GM19438 (cell line): Measurements from ENCODE around the gene HDAC4.

Experiments used
- ATAC-seq: cut with Tn5 transposase; IDR thresholded peaks from one replicate; pipeline ENCODE4 v1.9.1; 2021; ENCODE audit warnings: low read depth; ENCODE audit not compliant: unreplicated experiment

Gene HDAC4

DNA sequence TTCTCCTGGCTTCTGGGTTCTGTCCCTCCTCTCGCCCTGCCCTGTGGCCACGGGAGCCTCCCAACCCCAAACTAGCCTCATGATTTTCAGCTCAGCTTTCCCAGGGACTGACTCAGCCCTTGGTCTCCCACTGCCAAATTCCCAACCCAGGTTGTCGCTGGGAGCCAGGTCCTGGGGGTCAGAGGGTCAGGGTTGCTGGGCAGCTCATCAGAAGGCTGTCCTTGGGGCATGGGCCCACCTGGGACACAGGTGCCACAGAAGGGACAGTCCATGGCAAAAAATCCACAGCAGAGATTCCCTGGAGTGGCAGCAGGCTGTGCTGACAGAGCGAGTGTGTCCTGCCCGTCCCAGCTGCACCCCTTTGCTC is 372.6 kb downstream of the HDAC4 start:
- no peak for ATAC-seq

DNA sequence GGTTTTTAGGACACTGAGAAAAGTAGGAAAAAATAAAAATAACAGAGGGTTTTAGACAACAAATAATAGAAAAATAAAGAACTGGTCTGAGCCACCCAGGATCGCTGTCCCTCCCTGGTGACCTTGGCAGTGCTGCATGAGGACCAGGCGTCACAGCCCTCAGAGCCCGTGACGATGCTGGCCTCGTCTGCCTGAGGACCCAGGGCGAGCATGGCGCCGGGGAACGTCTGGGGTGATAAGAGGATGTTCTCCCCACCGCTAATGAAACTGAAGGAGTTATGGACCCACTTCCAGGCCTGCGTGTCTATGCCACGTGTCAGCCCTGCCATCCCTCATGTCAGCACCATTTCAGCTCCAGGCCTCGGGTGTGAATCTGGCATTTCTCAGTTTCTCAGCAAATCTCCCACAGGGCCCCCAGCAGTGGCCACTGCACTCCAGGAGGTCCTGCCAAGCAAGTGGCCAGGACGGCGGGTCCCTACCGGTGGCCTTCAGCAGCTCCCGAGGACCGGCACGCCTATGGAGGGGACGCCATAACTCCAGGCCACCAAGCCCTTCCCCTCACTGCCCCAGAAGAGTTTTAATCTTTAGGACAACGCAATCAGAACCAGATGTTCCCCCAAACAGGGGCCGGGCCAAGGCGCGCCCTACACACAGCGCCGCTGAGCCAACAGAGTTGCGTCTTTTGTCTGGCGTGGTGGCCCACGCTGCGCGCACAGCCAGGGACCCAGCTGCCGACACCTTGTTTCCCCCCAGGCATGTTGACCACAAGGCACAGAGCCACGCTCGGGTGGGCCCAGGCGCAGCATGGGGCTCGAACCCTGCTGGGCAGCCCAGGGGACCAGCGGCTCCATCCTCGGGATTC is 373.2 kb downstream of the HDAC4 start:
- ATAC-seq, result no peak

DNA sequence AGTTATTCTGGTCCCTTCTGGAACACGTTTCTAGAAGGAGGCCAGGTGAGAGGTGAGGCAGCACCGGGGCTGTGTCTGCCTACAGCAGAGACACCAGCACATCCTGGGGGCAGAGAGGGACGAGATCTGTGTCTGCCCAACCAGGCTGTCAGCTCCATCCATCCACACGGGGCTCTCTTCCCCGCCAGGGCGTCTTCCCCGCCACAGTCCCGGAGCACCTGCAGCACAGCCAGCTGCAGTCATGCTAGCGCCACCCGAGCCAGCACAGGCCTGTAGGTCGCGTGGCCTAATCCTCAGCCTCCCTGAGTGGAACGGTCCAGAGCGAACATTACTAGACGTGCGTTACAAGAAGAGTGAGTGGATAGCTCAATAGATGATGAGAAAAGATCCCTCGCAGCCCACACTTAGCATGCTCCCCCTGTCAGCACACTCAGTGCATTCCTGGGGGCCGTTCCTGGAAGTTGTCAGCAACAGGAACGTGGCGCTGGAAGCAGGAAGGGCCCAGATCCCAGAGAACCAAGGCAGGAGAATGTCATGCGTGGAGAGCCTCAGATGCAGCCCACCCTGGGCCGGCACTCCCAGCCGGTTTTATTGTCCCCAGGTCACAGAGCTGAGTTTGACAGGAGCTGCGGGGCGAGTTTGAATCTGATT is 374.0 kb downstream of the HDAC4 start:
- no peak for ATAC-seq

DNA sequence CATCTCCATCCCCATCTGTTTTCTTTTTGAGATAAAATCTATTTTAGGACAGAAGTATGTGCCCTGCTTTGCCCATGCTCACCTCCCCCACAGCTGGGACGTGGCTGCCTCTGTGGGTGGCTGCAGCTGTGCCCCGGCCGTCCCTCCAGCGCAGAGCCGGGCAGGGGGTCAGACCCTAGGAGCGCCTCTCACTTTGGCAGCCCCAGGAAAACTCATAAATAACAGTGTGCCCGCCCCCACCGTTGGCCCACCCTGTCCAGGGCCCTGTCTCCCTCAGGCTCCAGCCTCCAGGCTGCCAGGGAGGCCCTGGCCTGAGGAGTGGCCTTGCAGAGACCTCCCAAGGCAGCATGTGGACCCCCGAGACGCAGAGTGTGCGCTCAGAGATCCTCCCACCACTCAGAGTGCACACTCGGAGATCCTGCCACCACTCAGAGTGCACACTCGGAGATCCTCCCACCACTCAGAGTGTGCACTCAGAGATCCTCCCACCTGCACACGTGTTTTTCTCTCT is 374.8 kb downstream of the HDAC4 start:
- no peak for ATAC-seq

DNA sequence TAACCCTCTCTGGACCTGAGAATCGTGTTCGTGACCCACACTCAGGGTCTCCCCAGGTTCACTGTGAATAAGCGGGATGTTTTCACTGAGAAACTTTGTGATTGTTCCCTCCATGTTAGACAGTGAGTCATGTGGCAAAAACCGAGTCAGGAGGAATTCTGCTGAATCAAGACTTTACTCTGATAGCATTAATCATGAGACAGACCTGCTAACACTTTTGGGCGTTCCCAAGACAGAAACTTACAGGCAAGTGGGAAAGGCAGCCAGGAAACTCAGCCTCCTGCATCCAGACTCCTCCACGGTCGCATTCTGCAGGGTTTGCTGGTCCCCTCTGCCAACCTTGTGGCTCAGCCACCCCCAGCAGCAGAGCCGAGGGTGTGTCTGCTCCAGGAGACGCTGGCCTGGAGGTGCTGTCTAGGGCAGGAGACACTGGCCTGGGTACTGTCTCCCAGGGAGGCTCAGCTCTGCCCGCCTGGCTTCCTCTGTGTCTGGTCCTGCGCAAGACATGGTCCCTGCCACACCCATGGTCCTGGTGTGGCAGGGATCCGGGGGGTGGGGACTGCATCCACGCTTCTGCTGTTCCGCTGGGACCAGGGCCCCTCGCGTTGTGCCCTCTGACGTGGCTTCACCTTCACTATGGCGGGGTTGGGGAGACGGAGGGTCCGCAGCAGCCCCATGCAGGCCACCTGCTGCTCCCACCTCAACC is 375.6 kb downstream of the HDAC4 start:
- no peak for ATAC-seq

DNA sequence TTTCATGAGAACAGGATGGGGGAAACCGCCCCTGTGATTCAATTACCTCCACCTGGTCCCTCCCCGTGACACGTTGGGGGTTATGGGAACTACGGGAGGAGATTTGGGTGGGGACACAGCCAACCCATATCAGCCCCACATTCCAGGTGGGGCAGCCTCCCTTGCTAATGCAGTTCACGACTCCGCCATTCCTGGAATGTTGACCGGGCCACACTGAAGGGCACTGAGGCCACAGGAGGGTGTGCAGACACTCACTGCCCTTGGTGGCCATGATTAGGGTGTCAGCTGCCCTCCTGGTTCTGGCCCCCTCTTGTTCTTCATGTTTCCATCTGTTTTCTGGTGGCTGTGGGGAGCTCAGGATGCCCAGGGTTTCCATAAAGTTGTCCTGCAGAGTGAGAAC is 376.6 kb downstream of the HDAC4 start:
- ATAC-seq, result no peak

DNA sequence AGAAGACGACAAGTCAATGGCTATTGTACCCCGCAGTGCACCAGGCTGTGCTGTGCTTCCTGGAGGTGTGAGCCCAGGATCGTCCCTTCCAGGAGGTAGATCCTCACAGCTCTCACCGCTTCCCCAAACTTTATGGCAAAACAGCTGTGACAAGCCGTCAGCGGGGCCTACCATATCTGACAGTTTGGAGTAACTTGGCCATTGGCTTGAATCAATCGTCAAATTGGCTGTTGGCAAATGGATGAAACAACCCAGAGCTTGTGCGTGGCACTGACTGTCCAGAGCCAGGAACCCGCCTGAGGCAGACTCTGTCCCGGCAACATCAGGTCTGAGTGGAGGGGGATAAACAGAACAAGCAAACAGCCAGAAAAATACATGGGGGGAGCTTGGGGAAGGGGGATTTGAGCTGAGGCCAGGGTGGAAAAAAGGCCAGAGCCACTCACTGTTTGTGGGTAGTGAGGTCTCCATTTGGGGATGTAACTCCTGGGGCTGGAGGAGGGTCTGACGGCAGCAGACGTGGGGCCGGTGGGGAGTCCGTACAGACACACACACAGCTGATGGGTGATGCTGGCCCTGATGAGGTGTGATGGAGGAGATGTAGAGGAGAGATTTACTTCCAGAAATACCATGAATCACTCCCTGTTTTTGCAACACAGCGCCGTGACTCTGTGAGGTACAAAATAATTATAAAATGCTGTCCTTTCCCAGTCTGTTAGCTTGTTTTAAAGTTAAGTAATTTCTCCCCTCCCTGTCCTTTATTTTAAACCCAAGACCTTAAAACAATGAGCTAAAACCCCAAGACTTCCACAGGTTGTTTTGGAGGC is 378.2 kb downstream of the HDAC4 start:
- no peak for ATAC-seq

DNA sequence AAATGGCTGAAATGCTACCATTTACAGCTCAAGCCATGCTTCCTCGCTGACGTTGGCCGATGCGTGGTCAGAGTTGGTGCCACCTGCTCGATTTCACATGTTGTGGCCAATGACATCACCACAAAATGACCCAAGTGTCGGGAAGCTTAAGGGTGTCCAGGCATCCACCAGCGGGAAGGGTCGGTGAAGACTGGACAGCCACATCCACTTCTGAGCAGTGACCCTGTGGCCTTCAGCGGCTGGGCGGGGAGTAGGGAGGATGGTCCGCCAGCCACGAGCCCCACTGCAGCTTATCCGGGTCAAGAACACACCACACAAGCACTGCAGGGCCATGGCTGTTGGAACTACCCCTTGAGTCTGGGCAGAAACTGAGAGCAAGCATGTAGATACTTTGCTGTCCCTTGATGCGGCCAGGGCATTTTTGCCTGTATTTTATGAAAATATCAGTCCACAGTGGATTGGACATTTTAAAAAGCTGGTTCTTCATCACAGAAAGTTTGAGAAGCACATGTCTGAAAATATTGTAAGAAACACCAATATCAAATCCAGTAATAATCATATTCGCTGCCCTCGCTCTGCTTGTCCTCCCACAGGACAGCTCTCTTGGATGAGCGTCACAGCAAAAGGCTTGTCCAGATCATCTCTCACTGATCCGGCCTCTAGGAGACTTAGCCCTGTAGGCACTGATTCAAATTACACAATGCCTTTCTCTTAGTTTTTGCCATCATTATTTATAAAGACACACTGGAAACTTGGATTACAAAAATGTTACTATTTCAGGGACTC is 379.0 kb downstream of the HDAC4 start:
- no peak for ATAC-seq

DNA sequence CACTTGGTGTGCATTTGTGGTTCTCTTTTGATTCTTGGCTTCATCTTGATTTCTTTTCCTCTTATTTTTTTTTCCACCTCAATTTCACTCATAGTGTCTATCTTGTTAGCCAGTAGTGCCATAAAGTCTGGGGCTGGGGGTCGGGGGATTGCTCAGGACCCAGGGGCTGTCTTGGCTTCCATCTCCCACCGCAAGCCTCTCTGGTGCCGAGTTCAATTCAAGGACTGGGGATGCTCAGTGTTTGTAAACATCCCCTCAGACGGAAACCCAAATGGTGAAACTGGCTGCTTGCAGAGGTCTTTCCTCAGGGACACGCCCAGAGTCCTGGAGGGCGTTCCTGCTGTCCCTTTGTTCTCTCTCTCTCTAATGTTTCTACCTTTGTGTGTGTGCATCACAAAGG is 379.6 kb downstream of the HDAC4 start:
- no peak for ATAC-seq

DNA sequence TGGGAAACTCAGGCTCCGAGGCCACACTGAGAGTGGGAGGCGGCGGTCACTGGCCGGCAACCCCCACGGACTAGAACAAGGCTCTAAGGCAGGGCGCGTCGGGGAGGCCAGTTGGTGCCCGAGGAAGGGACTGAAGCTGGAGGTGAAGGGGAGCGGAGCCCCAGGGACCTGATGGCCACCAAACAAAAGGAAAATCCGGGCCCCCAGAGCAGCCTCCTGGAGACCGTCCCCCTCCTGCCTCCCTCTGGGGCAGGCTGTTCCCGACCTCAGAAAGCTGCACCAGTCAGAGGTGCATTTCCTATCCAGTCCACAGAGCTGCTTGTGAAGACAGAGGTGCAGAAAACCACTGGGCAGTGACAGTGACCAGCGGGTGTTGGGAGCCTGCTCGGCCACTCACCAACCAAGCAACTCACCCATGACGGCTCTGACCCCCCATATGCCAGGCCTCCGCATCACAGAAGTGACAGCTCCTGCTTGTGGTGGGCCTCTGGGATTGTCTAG is 380.2 kb downstream of the HDAC4 start:
- ATAC-seq, result no peak

DNA sequence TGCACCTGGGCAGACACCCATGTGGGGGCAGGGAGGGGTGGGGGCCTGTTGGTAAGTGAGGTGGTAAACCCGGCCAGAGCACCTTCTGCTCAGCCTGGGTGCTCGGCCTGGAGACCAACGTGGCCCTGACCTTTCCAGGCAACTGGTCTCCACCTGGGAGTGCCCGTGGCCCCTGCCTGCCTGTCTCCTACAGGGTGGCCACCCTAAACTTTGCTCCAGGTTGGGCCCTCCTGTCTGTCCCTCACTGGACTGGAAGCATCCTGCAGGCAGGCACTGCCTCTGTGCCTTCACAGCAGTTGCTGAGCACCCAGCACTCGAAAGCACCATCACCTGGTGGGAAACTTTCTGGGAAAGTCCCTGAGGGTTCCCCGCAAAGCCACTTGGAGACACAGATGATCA is 381.6 kb downstream of the HDAC4 start:
- no peak for ATAC-seq

DNA sequence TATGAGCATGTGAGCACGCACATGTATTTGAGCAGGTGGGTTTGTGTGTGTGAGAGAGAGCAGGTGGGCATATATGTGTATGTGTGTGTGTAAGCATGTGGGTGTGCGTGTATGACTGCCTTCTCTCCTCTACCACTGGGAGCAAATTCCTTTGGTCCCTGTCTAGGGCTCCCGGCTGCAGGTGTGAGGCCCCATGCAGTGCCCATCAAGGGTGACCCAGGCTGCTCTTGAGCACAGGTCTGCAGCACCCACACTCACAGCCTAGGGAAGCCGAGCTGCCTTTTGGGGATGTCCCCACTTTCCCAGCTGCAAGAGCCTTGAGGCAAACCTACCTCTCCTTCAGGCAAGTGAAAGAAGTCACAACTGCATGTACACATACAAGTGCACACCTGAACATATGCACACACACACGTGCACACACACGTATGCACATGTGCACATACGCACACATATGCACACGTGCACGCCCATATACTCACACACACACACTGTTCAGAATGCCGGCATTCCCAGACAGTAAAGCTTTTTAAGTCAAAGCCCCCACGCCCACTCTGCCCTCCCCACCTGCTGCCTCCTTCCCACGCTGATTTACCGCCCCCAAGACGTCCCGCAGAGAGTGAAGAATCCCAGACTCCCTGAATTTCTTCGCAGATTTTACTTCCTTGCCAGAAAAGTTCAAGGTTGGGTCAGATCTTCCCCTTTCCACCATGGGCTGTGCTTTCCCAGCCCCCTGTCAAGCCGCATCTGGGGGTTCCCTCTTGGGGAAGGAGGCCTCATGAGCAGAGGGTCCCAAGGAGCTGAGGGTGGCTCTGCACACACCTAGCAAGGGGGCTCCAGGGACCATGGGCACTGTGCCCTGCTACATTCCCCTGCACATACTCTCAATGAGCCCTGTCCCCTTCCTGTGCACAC is 382.3 kb downstream of the HDAC4 start:
- no peak for ATAC-seq

DNA sequence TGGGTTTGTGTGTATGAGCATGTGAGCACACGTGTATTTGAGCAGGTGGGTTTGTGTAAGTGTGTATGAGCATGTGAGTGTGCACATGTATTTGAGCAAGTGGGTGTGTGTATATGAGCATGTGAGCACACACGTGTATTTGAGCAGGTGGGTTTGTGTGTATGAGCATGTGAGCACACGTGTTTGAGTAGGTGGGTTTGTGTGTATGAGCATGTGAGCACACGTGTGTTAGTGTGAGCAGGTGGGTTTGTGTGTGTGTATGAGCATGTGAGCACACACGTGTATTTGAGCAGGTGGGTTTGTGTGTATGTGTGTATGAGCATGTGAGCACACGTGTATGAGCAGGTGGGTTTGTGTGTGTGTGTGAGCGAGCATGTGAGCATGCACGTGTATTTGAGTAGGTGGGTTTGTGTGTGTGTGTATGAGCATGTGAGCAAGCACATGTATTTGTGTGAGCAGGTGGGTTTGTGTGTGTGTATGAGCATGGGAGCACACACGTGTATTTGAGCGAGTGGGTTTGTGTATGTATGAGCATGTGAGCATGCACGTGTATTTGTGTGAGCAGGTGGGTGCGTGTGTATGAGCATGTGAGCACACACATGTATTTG is 383.2 kb downstream of the HDAC4 start:
- no peak for ATAC-seq

DNA sequence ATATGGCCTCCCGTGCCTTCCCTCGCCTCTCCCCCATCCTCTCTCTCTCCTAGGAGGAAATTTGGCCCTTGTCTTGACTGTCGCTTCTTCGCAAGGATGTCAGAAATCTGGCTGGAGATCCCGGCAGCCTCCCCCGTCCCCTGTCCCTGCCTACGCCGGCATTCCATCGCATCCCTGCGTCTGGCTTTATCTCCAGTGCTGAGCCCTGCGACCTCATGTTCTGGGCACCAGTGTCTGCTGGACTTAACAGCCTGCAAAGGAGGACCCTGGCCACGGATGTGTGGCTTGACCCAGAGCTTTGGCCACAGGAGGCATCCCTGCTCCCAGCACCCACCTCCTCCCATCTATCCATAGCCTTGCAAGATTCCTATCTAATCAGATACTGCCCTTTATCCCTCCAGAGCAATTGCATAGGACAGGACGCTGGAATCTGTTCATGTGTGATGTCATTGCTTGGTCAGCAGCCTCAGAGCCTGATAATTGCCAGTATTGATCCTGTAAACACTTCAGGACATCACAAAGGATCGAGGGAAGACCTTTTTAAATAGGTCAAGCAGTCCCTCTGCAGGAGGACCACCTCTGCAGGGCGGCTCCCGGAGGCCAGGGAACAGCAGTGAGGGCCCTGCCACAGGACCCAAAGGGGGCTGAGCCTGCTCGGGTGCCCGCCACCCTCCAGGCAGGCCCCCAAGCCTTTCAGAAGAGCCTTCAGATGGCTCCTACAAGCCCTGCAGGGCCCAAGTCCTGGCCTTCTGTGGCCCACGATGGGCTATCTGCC is 384.7 kb downstream of the HDAC4 start:
- no peak for ATAC-seq

DNA sequence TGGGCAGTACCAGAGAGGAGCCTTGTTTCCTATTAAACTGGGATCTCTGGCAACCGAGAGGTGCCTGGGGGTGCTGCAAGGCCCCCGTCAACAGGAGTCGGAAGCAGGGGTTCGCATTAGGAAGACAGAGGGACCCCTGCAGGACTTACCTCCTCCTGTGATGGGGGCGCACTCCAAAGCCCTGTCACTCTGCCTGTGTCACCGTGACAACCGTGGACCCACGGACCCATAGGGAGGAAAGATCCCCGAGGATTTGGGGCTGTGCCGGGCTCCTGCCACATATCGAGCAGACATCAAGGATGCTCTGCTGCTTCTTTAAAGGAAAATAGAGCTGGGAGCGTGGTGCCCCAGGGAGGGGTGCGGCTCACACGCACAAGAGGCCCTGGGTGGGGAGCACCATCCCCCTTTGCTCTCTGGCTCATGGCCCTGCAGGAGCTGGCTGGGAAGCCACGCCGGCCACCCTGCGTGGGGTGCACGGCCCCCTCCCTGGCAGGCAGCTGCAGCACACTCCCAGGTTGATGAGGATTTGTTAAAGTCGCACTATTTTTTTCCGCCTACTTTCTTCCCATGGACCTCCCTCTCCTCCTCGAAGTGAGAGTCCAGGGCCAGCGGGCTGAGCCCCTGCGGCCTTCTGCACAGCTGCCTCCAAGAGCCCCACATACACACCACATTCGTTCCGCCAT is 385.5 kb downstream of the HDAC4 start:
- ATAC-seq, result no peak

DNA sequence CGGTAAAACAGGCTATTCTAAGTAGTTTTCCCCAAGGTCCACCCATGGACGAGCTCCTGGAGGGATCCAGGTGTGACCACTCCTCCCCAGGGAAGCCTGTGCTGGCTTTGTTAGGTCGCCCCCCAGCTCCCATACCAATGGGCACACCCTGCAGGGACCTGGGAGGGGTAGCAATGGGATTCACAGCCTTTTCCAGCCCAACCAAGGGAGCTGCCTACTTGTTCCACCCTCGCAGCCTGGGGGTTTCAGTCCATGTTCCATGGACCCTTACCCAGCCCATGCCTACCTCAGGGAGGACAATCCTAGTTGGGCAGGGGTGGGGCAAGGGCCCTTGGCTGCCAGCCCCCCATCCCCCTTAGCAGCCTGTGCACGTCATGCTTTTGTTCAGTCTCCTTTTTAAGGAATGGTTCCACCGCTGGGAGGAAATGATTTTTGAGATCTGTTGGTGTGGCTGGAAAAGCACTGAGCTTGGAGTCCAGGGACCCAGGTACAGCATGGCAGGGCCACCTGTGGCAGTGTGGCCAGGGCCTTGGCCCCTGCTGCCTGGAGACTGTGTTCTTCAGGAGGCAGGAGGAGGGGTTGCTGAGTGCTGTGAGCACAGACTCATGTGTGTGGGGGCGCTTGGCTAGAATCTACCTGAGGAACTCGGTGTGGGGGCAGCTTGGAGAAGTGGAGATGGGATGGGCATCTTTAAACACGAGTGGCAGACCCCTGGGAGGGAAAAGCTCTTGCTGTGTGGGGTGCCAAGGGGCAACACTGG is 386.2 kb downstream of the HDAC4 start:
- ATAC-seq, result no peak
